Measurements from ENCODE around the gene KRTAP5-10.
"Not testable (repeated sequence)": the region's sequence is repeated elsewhere in the genome, so short reads cannot be mapped to it uniquely, and the experiment has no call there.

KRTAP5-10 gene

GRCh38 chr11:71611218-71611910, 46.0 kb downstream of the KRTAP5-10 start:
- DNase-seq (ENCODE audit: low spot score) = not testable (repeated sequence)

DNA sequence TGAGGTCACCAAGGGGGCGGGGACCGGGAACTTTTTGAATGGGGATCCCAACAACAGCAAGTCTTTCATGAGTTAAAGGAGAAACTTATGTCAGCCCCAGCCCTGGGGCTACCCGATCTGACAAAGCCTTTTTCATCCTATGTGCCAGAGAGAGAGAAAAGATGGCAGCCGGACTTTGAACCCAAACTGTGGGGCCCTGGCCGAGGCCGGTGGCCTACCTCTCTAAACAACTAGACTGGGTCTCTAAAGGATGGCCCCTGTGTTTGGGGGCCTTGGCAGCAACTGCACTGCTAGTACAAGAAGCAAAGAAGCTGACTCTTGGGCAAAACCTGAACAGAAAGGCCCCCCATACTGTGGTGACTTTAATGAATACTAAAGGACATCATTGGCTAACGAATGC, 48.6 kb downstream of the KRTAP5-10 start:
- DNase-seq (ENCODE audit: low spot score) = not testable (repeated sequence)

- not testable (repeated sequence) for DNase-seq (ENCODE audit: low spot score)
These were observed 49.1 kb downstream of the KRTAP5-10 start for GRCh38 chr11:71614366-71614917.

GRCh38 chr11:71615003-71615402, 49.6 kb downstream of the KRTAP5-10 start:
- DNase-seq (ENCODE audit: low spot score) = not testable (repeated sequence)
